Activated B cell treated with CpG ODN at 0.5 μM for 24 hours (primary cell): Measurements from ENCODE around the gene CASTOR1. TPM values are rescaled to one million over a fixed set of nuclear protein-coding genes. Genes with fewer than 3 reads are reported as not detected.

Source experiments
- ATAC-seq: fragments of 200-7000 bp; cut with Tn5 transposase; one replicate; pipeline ENCODE4 v1.10.0; 2021; ENCODE audit warnings: low read depth, mild to moderate bottlenecking, moderate library complexity
- CTCF ChIA-PET: fragments of 350-600 bp; sonication (Branson Sonifier 250); formaldehyde crosslinking; loops from one replicate; lab custom pipeline; 2021; ENCODE audit warnings: antibody characterized with exemption; lab: Charles Lee
- POLR2A ChIA-PET: fragments of 350-600 bp; sonication (Branson Sonifier 250); formaldehyde crosslinking; loops from one replicate; lab custom pipeline; 2021; ENCODE audit warnings: antibody characterized with exemption; lab: Charles Lee
- DNase-seq: peaks from one replicate; pipeline ENCODE4 v3.0.0; 2022
- H3K27ac Mint-ChIP-seq: one replicate; pipeline ENCODE4 v1.8.0; 2020; ENCODE audit warnings: mixed read lengths
- H3K27me3 Mint-ChIP-seq: one replicate; pipeline ENCODE4 v1.8.0; 2021; ENCODE audit warnings: mixed read lengths
- H3K36me3 Mint-ChIP-seq: one replicate; pipeline ENCODE4 v1.8.0; 2021; ENCODE audit warnings: low read depth, mixed read lengths
- H3K4me1 Mint-ChIP-seq: one replicate; pipeline ENCODE4 v1.8.0; 2021; ENCODE audit warnings: mixed read lengths
- H3K4me3 Mint-ChIP-seq: one replicate; pipeline ENCODE4 v1.8.0; 2020; ENCODE audit warnings: mild to moderate bottlenecking, mixed read lengths
- H3K9me3 Mint-ChIP-seq: one replicate; pipeline ENCODE4 v1.8.0; 2020; ENCODE audit warnings: mixed read lengths
- intact Hi-C: fragments of 100-400 bp; cut with micrococcal nuclease; formaldehyde crosslinking; loops from one replicate; pipeline ENCODE4 v1.15.1; 2024
- total RNA-seq: library from RNA; stranded (reverse); gene quantifications from 2 replicates; pipeline ENCODE4 v1.2.3, GENCODE V29; 2022
- TF ChIP-seq, protein P1 (sequence below): fragments of 200-600 bp; IDR thresholded peaks from one replicate; pipeline ENCODE4 v1.8.0; 2022; ENCODE audit warnings: antibody characterized with exemption, mild to moderate bottlenecking

CASTOR1 gene
- total RNA-seq, 1 donor from 2014 or later = 2.4 TPM

- Mint-ChIP-seq H3K36me3 (no peaks in the 10 kb centered on the region), H3K4me3 (no peak overlapping the region), H3K27me3 (peaks cover 21% of the 10 kb centered on the region), H3K4me1 (peaks cover 8% of the 10 kb centered on the region), H3K9me3 (no peaks in the 10 kb centered on the region), H3K27ac (no peak overlapping the region)
- intact Hi-C loops = no loop called here
- ChIA-PET CTCF (no interaction called here), POLR2A (no interaction called here)
- DNase-seq (no peak), ATAC-seq (no peak)
- TF ChIP-seq, protein P1, sequence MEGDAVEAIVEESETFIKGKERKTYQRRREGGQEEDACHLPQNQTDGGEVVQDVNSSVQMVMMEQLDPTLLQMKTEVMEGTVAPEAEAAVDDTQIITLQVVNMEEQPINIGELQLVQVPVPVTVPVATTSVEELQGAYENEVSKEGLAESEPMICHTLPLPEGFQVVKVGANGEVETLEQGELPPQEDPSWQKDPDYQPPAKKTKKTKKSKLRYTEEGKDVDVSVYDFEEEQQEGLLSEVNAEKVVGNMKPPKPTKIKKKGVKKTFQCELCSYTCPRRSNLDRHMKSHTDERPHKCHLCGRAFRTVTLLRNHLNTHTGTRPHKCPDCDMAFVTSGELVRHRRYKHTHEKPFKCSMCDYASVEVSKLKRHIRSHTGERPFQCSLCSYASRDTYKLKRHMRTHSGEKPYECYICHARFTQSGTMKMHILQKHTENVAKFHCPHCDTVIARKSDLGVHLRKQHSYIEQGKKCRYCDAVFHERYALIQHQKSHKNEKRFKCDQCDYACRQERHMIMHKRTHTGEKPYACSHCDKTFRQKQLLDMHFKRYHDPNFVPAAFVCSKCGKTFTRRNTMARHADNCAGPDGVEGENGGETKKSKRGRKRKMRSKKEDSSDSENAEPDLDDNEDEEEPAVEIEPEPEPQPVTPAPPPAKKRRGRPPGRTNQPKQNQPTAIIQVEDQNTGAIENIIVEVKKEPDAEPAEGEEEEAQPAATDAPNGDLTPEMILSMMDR = no peak
These were observed 37.6 kb downstream of the CASTOR1 start for GRCh38 chr22:30251711-30252110.

GRCh38 chr22:30250661-30251267, 38.5 kb downstream of the CASTOR1 start:
- peaks cover 25% of the 10 kb centered on the region for H3K27me3 Mint-ChIP-seq
- ChIA-PET POLR2A (interaction anchor here (0.6 kb wide), 1 partner anchor 163 kb away, joined by 4 read pairs; no protein-coding TSS in a partner anchor), CTCF (interaction anchor here (1.0 kb wide), 1 partner anchor 37 kb away, joined by 3 read pairs; no protein-coding TSS in a partner anchor)
- TF ChIP-seq, protein P1 = no peak
- peaks cover 12% of the 10 kb centered on the region for H3K4me1 Mint-ChIP-seq
- no peaks in the 10 kb centered on the region for H3K9me3 Mint-ChIP-seq
- intact Hi-C loops = no loop called here
- H3K36me3 Mint-ChIP-seq = no peaks in the 10 kb centered on the region
- DNase-seq (no peak), ATAC-seq (no peak)
- no peak overlapping the region for H3K27ac Mint-ChIP-seq
- no peak overlapping the region for H3K4me3 Mint-ChIP-seq

- H3K36me3 Mint-ChIP-seq = no peaks in the 10 kb centered on the region
- intact Hi-C loops = no loop called here
- H3K4me1 Mint-ChIP-seq = peaks cover 14% of the 10 kb centered on the region
- no peak for DNase-seq
- ChIA-PET CTCF (interaction anchor here (1.0 kb wide), 1 partner anchor 38 kb away, joined by 3 read pairs; no protein-coding TSS in a partner anchor), POLR2A (interaction anchor here (0.6 kb wide), 1 partner anchor 164 kb away, joined by 4 read pairs; no protein-coding TSS in a partner anchor)
- TF ChIP-seq, protein P1 = no peak
- ATAC-seq = no peak
- no peak overlapping the region for H3K4me3 Mint-ChIP-seq
- no peaks in the 10 kb centered on the region for H3K9me3 Mint-ChIP-seq
- peaks cover 30% of the 10 kb centered on the region for H3K27me3 Mint-ChIP-seq
- no peak overlapping the region for H3K27ac Mint-ChIP-seq
These were observed 39.2 kb downstream of the CASTOR1 start for GRCh38 chr22:30250039-30250565.

DNA sequence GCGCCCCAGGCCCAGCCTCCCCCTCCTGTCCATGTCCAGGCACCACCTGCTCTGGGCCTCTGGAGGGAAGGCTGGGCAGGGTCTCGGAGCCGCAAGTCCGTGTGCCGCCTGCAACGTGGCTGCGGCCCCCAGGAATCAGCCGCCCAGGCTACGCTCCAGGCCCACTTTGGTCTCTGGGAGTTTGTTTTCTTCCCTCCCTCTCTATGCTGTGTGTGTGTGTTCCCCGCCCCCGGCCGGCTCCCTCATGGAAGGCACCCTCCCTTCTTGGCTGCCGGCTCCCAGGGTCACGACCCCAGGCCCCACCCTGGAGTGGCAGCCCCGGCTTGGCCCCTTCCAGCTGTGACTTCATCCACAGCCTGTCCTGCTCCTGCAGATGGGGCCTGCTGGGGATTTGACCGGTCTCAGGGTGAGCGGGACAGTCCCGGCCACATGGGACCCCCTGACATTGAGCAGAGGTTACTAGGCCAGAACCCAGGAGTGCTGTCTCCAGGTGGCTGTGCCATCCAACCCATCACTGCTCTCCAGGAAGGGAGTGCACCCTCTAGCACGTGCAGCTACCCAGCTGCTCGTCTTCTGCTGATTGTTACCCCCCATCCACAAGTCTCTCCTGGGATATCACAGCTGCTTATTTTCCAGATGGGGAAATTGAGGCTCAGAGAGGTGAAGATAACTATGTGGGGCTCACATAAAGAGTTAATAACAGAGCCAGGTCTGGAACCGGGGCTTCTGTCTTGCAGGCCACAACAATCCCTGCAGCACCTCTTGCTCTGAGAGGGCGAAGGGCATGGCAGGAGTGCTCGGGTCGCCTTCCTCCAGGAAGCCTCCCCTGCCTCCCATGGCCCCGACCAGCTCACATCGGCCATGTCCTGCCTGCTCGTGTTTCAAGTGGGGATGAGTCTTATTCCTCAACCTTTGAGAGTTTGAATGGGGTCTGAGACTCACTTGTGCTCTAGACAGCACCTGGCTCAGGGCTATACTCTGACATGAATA, 40.0 kb downstream of the CASTOR1 start:
- H3K27ac Mint-ChIP-seq = no peak overlapping the region
- H3K4me1 Mint-ChIP-seq = peaks cover 14% of the 10 kb centered on the region
- intact Hi-C loops = no loop called here
- DNase-seq = no peak
- ATAC-seq = no peak
- no peaks in the 10 kb centered on the region for H3K9me3 Mint-ChIP-seq
- ChIA-PET POLR2A (no interaction called here), CTCF (no interaction called here)
- TF ChIP-seq, protein P1 = no peak
- H3K36me3 Mint-ChIP-seq = no peaks in the 10 kb centered on the region
- peaks cover 38% of the 10 kb centered on the region for H3K27me3 Mint-ChIP-seq
- no peak overlapping the region for H3K4me3 Mint-ChIP-seq

- no peak overlapping the region for H3K27ac Mint-ChIP-seq
- CTCF ChIA-PET = interaction anchor here (0.6 kb wide), 1 partner anchor 33 kb away, joined by 3 read pairs; no protein-coding TSS in a partner anchor
These were observed 40.8 kb downstream of the CASTOR1 start for GRCh38 chr22:30248484-30248883.

More at GRCh38 chr22:30248484-30248883, 40.8 kb downstream of the CASTOR1 start:
- Mint-ChIP-seq H3K36me3 (no peaks in the 10 kb centered on the region), H3K9me3 (no peaks in the 10 kb centered on the region), H3K27me3 (peaks cover 40% of the 10 kb centered on the region), H3K4me3 (no peak overlapping the region), H3K4me1 (peaks cover 14% of the 10 kb centered on the region)
- POLR2A ChIA-PET = no interaction called here
- DNase-seq = no peak
- ATAC-seq = no peak
- intact Hi-C loops = no loop called here
- TF ChIP-seq, protein P1 = no peak
